OCI-LY1 (cell line): ENCODE data around the gene GOLGA8S.
"Not testable (repeated sequence)": the region's sequence is repeated elsewhere in the genome, so short reads cannot be mapped to it uniquely, and the experiment has no call there.

ENCODE experiments used
- EZH2 ChIP-seq: fragments of 200-600 bp; sonication (generic), shearing (Covaris generic); IDR thresholded peaks from 2 replicates; pipeline ENCODE4 v1.8.0; 2017; ENCODE audit warnings: borderline replicate concordance, mixed run types, mild to moderate bottlenecking, antibody characterized with exemption, low read length, moderate library complexity, mixed read lengths
- TF ChIP-seq, protein P1 (sequence below): fragments of 200-600 bp; sonication (generic), shearing (Covaris generic); IDR thresholded peaks from 2 replicates; pipeline ENCODE4 v1.5.1; 2017; ENCODE audit warnings: mild to moderate bottlenecking, antibody characterized with exemption, low read length, moderate library complexity, mixed read lengths

DNA sequence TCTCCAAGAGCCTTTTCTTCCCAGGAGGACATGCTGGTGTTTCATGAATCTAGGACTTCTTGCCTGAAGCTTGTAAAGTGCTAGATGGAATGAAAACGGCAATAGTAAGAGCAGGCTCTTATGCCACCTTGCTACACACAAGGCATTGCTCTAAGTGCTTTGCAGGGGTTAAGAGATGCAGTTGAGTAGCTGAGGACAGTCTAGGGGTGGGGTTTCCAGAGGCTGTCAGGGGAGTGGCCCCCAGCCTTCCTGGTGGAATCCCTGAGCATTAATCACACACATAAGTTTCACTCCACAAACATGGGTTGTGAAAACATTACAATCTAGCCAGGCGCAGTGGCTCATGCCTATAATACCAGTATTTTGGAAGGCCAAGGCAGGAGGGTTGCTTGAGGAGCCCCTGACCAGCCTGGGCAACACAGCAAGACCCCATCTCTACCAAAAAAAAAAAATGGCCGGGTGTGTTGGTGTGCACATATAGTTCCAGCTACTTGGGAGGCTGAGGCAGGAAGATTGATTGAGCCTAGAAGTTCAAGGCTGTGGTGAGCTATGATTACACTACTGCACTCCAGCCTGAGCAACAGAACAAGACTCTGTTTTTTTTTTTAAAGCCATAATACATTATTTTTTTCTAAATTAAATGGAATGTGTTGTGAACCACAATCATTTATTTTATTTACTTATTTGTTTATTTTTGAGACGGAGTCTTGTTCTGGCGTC lies 58.5 kb downstream of the GOLGA8S start:
- TF ChIP-seq, protein P1, sequence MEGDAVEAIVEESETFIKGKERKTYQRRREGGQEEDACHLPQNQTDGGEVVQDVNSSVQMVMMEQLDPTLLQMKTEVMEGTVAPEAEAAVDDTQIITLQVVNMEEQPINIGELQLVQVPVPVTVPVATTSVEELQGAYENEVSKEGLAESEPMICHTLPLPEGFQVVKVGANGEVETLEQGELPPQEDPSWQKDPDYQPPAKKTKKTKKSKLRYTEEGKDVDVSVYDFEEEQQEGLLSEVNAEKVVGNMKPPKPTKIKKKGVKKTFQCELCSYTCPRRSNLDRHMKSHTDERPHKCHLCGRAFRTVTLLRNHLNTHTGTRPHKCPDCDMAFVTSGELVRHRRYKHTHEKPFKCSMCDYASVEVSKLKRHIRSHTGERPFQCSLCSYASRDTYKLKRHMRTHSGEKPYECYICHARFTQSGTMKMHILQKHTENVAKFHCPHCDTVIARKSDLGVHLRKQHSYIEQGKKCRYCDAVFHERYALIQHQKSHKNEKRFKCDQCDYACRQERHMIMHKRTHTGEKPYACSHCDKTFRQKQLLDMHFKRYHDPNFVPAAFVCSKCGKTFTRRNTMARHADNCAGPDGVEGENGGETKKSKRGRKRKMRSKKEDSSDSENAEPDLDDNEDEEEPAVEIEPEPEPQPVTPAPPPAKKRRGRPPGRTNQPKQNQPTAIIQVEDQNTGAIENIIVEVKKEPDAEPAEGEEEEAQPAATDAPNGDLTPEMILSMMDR, result not testable (repeated sequence)
- TF ChIP-seq EZH2, result not testable (repeated sequence)
